RCC 7860 (cell line): Measurements from ENCODE around the gene PLA2G2C.
"Not testable (repeated sequence)": the region's sequence is repeated elsewhere in the genome, so short reads cannot be mapped to it uniquely, and the experiment has no call there.

Experiments
- DNase-seq: peaks from one replicate; pipeline ENCODE4 v3.0.0-alpha.2; 2015; ENCODE audit warnings: low spot score
- FAIRE-seq: peaks from 2 replicates; lab custom pipeline; 2012; peaks lifted over from hg19 to GRCh38; lab: Jason Lieb, UNC

The PLA2G2C gene

DNA sequence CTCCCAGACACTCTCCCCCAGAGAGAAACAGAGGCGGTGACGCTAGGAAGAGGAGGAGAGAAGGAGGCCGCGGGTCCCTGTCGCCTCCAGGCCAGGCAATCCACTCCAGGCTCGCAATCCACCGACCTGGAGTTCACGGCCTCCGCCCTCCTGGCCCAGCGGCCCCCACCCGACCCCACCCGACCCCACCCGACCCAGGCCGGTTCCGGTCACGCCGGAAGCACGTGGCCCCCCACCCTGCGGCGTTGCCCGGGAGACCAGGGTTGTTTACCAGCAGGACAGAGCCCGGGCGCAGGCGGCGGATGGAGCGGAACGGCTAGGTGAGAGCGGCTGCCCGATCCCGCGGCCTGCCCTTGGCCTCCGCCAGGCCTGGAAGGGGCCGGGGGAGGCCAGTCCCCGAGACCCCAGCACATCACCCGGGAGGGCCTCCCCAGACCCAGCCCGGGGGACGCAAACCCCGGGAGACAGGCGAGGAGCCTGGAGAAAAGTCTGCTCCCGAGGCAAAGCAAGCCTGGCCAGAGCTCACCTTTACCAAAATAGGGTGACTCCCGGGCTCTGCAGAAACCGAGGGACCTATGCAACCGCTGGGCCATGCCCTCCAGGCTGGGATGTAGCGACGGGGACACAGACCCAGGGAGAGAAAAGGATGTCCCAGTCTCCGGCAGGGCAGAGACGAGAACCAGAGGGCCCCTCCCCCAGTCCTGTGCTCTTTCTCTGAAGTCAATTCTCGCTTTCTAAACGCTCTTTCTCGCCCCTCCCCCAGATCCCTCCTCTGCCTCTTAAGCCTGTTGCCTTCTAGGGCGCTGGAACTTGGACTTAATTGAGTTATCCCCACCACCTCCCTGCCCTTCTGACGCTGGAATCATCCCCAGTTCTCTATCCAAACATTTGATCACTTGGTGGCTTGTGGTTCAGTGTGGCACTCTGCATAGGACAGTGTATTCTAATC, at the start of gene PLA2G2C, which contains the start of gene UBXN10:
Gene PLA2G2C, minus strand, starts transcription at position 685 of the 949 bp plus-strand sequence. CDS start 9,155 bp downstream, outside the sequence.
Gene UBXN10, plus strand, starts transcription at position 263 of the 949 bp plus-strand sequence. CDS start 4,466 bp downstream, outside the sequence.
- FAIRE-seq = no peak
- DNase-seq = no peak

- no peak for FAIRE-seq
- DNase-seq = no peak
Observed at GRCh38 chr1:20234788-20235535, 48.6 kb upstream of the PLA2G2C start.

- FAIRE-seq (no peak), DNase-seq (no peak)
Observed at GRCh38 chr1:20233866-20234265, 47.5 kb upstream of the PLA2G2C start.

DNA sequence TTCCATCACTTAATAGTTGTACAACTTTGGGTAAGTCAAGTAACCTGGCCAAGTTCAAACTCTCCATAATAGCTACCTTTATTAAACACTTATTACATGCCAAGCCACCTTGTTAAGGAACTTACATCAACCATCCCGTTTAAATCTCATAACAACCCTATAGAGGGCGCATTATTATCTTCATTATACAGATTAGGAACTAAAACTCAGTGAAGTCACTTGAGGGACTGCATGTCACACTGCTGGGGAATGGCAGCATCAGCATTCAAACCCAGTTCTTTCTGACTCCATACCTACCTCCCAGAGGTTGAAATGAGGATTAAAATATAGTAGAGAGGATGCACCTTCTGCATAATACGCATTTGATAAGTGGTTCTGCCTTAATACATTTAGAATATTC, 47.1 kb upstream of the PLA2G2C start:
- FAIRE-seq (no peak), DNase-seq (peak; percentile 9)

DNA sequence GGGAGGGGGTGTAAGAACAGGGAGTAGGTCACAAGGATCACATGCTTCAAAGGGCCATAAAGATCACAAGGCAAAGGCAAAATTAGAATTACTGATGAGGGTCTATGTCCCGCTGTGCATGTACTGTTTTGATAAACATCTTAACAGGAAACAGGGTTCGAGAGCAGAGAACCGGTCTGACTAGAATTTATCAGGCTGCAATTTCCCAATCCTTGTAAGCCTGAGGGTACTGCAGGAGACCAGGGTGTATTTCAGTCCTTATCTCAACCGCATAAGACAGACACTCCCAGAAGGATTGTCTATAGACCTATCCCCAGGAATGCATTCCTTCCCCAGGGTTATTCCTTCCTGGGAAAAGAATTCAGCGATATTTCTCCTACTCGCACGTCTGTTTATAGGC, 46.2 kb upstream of the PLA2G2C start:
- not testable (repeated sequence) for FAIRE-seq, DNase-seq

DNA sequence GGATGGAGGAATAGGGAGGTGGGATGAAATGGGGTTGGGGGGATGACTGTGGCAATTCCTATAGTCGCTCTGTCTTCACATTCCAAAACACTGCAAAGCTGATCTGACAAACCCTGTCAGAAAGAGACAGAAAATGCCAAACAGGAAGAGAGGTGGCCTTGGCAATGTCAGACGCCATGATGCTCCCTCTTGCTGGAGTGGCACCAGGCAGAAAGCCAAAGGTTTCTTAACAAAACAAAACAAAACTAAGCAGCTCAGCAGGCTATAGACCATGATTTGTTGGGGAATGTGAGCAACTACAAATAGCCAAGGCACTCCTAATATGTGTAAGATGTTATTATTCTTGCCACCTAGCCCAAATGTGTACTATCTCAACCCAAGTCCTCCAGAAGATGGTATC, 42.9 kb upstream of the PLA2G2C start:
- DNase-seq = no peak
- FAIRE-seq = no peak

GRCh38 chr1:20228314-20228825, 42.1 kb upstream of the PLA2G2C start:
- FAIRE-seq (no peak), DNase-seq (no peak)

DNA sequence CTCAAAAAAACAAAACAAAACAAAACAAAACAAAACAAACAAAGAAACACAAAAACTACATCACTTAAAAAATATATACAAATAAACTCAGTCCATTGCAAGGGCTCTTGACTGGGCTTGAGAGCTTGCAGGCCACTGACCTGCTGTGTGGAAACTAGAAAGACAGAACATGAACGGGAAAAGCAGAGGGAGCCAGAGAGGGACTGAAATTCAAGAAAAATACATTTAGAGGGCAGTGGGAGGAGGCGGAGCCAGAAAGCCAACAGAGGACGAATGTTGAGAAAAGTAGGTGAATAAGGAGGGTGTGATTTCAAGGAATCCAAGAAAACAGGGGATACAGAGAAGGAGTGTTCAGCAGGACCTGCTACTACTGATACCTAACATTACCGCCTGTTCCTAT, 41.4 kb upstream of the PLA2G2C start:
- DNase-seq = no peak
- no peak for FAIRE-seq

DNA sequence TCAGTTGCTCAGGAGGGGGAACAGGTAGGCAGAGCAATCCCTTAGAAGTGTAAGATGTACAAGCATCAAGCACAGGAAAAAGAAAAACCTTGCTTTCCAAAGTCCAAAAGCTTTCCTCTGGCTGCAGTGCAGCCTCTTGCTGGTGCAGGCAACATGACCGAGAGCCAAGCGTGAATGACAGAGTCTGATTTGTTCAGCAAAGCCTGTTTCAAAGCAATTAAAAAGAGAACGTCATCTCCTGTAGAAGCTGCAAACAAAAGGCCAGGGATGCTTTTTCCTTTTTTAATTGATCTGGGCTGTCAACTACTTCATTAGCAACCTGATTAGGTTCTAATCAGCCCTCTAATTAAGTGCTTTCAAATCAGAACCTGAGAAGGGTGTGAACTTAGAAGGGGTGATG, 38.2 kb upstream of the PLA2G2C start:
- DNase-seq (no peak), FAIRE-seq (no peak)

GRCh38 chr1:20223551-20224419, 37.5 kb upstream of the PLA2G2C start:
- DNase-seq = no peak
- FAIRE-seq = no peak

- DNase-seq (no peak), FAIRE-seq (no peak)
Observed at GRCh38 chr1:20223106-20223505, 36.8 kb upstream of the PLA2G2C start.

DNA sequence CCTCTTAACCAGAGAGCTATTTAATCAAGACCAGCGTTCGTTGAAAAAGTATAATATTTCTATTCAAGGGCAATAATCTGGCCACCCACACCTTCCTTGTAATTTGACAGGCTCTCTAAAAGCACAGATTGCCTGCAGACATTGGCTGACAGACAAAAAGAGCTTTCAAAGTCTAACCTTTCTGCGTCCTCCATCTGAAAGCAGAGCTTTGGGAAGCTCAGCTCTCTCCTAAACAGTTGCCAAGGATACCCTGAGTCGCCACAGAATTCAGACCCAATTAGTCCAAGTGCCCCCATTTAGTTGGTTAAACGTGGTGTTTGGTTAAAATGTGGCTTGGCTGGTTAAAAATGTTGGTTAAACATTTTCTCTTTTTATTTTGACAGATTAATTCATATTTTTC, 33.7 kb upstream of the PLA2G2C start:
- FAIRE-seq = no peak
- no peak for DNase-seq

DNA sequence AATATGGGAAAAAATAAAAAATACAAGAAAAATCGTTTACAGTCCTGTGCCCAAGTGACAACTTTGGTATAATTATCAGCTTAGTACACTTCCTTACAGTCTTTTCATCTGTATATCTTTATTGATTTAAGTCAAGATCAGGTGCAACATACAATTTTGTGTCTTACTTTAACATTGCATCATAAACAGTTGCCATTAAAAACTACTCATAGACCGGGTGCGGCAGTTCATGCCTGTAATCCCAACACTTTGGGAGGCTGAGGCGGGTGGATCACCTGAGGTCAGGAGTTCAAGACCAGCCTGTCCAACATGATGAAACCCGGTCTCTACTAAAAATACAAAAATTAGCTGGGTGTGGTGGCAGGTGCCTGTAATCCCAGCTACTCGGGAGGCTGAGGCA, 32.7 kb upstream of the PLA2G2C start:
- DNase-seq, FAIRE-seq: not testable (repeated sequence)

DNA sequence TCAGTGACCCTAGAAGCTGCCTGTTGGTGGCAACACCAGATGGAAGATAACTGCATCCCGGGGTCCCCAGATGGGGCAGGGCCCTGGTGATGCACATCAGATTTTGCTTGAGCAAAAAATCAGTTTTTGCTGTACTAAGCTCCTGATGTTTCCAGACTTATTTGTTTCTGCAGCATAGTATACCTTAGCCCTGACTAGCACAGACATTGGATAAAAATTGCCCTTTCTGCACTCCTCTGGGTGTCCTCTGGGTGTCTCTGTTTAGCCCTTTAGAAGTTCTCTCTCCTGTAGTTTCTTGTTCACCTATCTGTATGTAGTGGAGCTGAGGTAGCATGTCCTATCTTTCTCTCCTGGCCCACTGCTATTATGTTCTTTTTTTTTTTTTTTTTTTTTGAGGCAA, 30.3 kb upstream of the PLA2G2C start:
- FAIRE-seq (no peak), DNase-seq (peak; percentile 8)

- FAIRE-seq (no peak), DNase-seq (no peak)
Observed at GRCh38 chr1:20215716-20216115, 29.4 kb upstream of the PLA2G2C start.

DNA sequence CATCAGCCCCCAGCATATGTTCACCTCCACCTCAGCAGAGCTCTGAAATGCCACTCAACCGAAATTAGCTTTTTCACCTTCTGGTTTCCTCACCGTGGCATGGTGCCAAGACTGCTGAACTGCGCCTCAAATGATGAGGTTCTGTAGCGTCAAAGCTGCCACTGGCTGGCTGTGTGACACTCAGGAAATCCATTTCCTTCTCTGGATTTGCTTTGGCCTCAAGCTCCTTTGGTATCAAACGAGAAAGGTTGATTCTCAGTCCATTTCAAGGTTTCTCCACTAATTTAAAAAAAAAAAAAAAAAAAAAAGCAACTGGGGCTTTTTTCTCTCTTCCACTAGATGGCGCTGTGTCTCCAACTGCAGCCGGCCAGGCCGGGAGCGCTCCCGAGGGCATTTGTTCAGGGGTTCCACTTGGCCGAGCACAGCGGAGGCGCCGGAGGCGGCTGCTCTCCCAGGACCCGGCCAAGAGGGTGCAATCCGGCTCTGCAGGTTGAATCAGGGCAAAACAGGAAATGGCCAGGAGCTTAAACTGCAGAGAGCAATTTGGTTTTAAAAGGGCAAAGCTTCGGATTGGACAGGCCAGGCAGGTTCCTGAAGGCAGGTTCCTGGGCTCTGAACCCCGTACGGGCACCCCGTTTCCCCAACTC, 26.5 kb upstream of the PLA2G2C start:
- DNase-seq = peak; percentile 81

GRCh38 chr1:20212085-20212684, 25.9 kb upstream of the PLA2G2C start:
- DNase-seq (peak; percentile 15), FAIRE-seq (no peak)

More for the DNA sequence above, 26.5 kb upstream of the PLA2G2C start:
- FAIRE-seq = peak; percentile 93

DNA sequence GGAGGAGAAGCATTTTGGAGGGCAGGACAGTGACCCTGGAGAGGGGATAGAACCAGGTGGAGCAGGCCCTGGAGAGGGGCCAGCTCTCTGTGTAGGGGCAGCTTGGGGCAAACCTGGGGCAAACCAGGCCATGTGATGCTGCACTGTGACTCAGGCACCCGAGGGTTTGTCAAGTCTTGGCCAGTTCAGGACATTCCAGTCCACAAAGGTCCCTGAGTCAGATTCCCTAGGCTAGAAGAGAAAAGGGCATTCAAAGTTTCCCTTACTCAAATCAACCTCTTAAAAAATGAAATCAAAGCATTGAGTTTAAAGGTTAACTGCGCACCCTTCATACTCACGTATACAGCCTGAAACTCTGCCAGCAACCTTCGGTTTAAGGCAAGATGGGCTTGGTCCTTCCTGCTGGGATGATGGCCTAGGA, 25.2 kb upstream of the PLA2G2C start:
- DNase-seq = peak; percentile 79
- peak; percentile 91 for FAIRE-seq

DNA sequence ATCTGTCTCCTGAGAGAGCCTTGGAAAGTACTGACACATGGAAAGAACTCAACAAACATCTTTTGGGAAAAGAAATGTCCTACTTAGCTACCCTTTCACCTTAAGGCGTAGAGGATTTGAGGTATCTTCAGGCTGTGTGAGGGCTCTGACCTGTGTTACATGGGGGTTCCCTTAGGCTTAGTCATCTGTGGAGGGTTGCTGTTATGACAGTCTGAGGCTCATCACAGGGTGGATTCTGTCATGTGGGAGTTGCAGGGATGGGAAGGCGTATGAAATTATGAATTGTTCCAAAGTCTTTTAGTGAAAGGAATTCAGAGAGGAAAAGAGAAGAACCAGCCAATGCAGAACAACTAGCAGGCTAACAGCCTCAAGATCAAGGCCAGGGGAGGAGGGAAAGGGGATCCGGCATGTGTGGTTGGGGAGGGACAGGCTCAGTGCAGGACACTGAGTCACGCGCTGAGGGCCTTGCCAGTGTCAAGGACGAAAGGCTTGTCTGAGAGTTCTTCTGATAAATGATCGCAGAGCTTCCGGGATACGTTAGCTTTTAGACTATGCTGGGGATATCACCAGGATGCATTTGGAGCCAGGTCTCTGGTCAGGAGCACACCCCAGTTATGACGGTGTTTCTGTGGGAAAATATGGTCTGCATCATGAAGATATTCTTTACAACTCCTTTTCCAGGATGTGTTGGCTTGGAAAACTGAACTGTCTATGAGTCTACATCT, 24.6 kb upstream of the PLA2G2C start:
- peak; percentile 51 for DNase-seq
- FAIRE-seq = peak; percentile 67
